Panc1 (cell line): Measurements from ENCODE around the gene BBS7. TPM values are rescaled to one million over a fixed set of nuclear protein-coding genes. Genes with fewer than 3 reads are reported as not detected.

ENCODE experiments used
- ATAC-seq: fragments of 200-7000 bp; cut with Tn5 transposase; 2 replicates; pipeline ENCODE4 v1.9.1; 2020; ENCODE audit warnings: mild to moderate bottlenecking, moderate library complexity
- BruUV-seq: library from RNA; stranded (reverse); fragments of 400-500 nt; replicated peaks from 2 replicates; lab custom pipeline; 2021; lab: Mats Ljungman, UMichigan
- CTCF ChIA-PET: fragments of 300-600 bp; sonication (Branson Sonifier 250); formaldehyde crosslinking; loops from one replicate; lab custom pipeline; 2022; ENCODE audit warnings: antibody characterized with exemption; lab: Charles Lee
- POLR2A ChIA-PET: fragments of 300-600 bp; sonication (Branson Sonifier 250); formaldehyde crosslinking; loops from one replicate; lab custom pipeline; 2022; ENCODE audit warnings: antibody characterized with exemption; lab: Charles Lee
- DNase-seq: peaks from one replicate; pipeline ENCODE4 v3.0.0-alpha.2; 2010; ENCODE audit warnings: low read depth, low spot score
- H3K27ac ChIP-seq: 2 replicates; pipeline ENCODE4 v1.5.1; 2011; ENCODE audit warnings: mild to moderate bottlenecking, low read length, inconsistent platforms
- H3K27me3 ChIP-seq: fragments of 200-500 bp; sonication (Bioruptor generic); 2 replicates; pipeline ENCODE4 v1.6.0; 2014; ENCODE audit warnings: low read length, inconsistent platforms; ENCODE audit not compliant: control insufficient read depth, insufficient read depth
- H3K36me3 ChIP-seq: fragments of 200-500 bp; sonication (Bioruptor generic); 2 replicates; pipeline ENCODE4 v1.5.1; 2014; ENCODE audit warnings: inconsistent platforms, mild to moderate bottlenecking, low read length, moderate library complexity; ENCODE audit not compliant: control insufficient read depth, insufficient read depth
- H3K4me1 ChIP-seq: 2 replicates; pipeline ENCODE4 v1.5.1; 2011; ENCODE audit warnings: inconsistent platforms, mild to moderate bottlenecking, low read length, moderate library complexity; ENCODE audit not compliant: control insufficient read depth, insufficient read depth
- H3K4me3 ChIP-seq, 2 experiments: 2 replicates each; pipeline ENCODE4 v1.5.1; 2011 to 2012; ENCODE audit warnings: low read depth in 2 of 2, low read length in 2 of 2, mild to moderate bottlenecking in 2 of 2, inconsistent platforms in 1 of 2, moderate library complexity in 1 of 2
- H3K9me3 ChIP-seq: fragments of 200-500 bp; sonication (Bioruptor generic); 2 replicates; pipeline ENCODE4 v1.5.1; 2014; ENCODE audit warnings: low read depth, mild to moderate bottlenecking, inconsistent platforms, low read length, moderate library complexity; ENCODE audit not compliant: control insufficient read depth, insufficient read depth
- CTCF ChIP-seq: fragments of 450-650 bp; IDR thresholded peaks from 2 replicates; pipeline ENCODE4 v1.5.1; 2017; ENCODE audit warnings: mild to moderate bottlenecking
- POLR2AphosphoS5 ChIP-seq: IDR thresholded peaks from 2 replicates; pipeline ENCODE4 v1.6.1; 2012; ENCODE audit warnings: mild to moderate bottlenecking, low read depth, low read length, moderate library complexity
- REST ChIP-seq, 2 experiments: IDR thresholded peaks; 2 replicates each; pipeline ENCODE4 v1.6.1; 2011 to 2012; ENCODE audit warnings: low read depth in 2 of 2, control low read depth in 1 of 2, low read length in 1 of 2, mild to moderate bottlenecking in 1 of 2, moderate library complexity in 1 of 2; ENCODE audit not compliant: insufficient read depth in 1 of 2
- SIN3A ChIP-seq: IDR thresholded peaks from 2 replicates; pipeline ENCODE4 v1.6.1; 2012; ENCODE audit warnings: low read depth, mild to moderate bottlenecking, low read length, moderate library complexity, borderline replicate concordance; ENCODE audit not compliant: insufficient read depth
- TCF7L2 ChIP-seq: IDR thresholded peaks from 2 replicates; pipeline ENCODE4 v1.6.1; 2011; ENCODE audit warnings: mild to moderate bottlenecking, low read depth, low read length, inconsistent platforms
- in situ Hi-C: cut with HindIII; loops from 2 replicates; pipeline ENCODE4 v1.10.0; 2016; ENCODE audit warnings: low sequenced_read_pairs, low pct_unique_long_range_greater_than_20kb
- intact Hi-C: fragments of 100-400 bp; cut with micrococcal nuclease; formaldehyde crosslinking; loops from one replicate; pipeline ENCODE4 v1.10.0; 2022; ENCODE audit not compliant: unreplicated experiment
- total RNA-seq: library from RNA; stranded (reverse); gene quantifications from one replicate; pipeline ENCODE4 v1.2.1, GENCODE V29; 2021; ENCODE audit not compliant: unreplicated experiment

BBS7 gene
- total RNA-seq, 1 experiment from 2014 or later: 9.1 TPM

- POLR2A ChIA-PET: no interaction called here
- H3K27me3 ChIP-seq: no peaks in the 10 kb centered on the region
- BruUV-seq: no TSS peak
- no peaks in the 10 kb centered on the region for H3K4me1 ChIP-seq
- in situ Hi-C loops (no loop called here), intact Hi-C loops (no loop called here)
- peaks cover 2% of the 10 kb centered on the region; the same call in 1 of the 2 replicates for H3K36me3 ChIP-seq
- no peak for ATAC-seq
- CTCF ChIA-PET: no interaction called here
- no peak overlapping the region for H3K4me3 ChIP-seq
- H3K27ac ChIP-seq: no peak overlapping the region
- TF ChIP-seq CTCF (no peak), REST (IDR thresholded peaks at IDR 0.05; ENCODE audit: insufficient read depth in 1 of 2, low read depth in 2 of 2, low read length in 1 of 2) (no peak), SIN3A (no peak), TCF7L2 (no peak), POLR2AphosphoS5 (no peak)
- no peaks in the 10 kb centered on the region for H3K9me3 ChIP-seq
- no peak for DNase-seq
Measured at GRCh38 chr4:121860121-121860520, 10.2 kb downstream of the BBS7 start.

- H3K36me3 ChIP-seq: no peaks in the 10 kb centered on the region; the same call in 1 of the 2 replicates
- no peaks in the 10 kb centered on the region for H3K4me1 ChIP-seq
- TF ChIP-seq SIN3A: no peak
- no peak for TF ChIP-seq CTCF
- no peak for TF ChIP-seq POLR2AphosphoS5
- TF ChIP-seq TCF7L2: no peak
- TF ChIP-seq REST (IDR thresholded peaks at IDR 0.05; ENCODE audit: insufficient read depth in 1 of 2, low read depth in 2 of 2, low read length in 1 of 2): no peak
- no TSS peak for BruUV-seq
- POLR2A ChIA-PET: no interaction called here
- no peak overlapping the region for H3K4me3 ChIP-seq
- no peak for DNase-seq
- no peaks in the 10 kb centered on the region for H3K9me3 ChIP-seq
- intact Hi-C loops: no loop called here
- CTCF ChIA-PET: no interaction called here
- no peak overlapping the region for H3K27ac ChIP-seq
- in situ Hi-C loops: no loop called here
- no peaks in the 10 kb centered on the region for H3K27me3 ChIP-seq
- ATAC-seq: no peak
Measured at GRCh38 chr4:121851354-121851753, 18.9 kb downstream of the BBS7 start.
